ENCODE data around the gene TEFM. TPM values are rescaled to one million over a fixed set of nuclear protein-coding genes. Genes with fewer than 3 reads are reported as not detected.

The TEFM gene
- total and polyA plus RNA-seq, 2 of the 8 experiments (the other 6 are each of a cell fraction or from before 2014, with no cell fraction given): 6.1 to 10.9 TPM

- TF ChIP-seq JUND (IDR thresholded peaks at IDR 0.05; ENCODE audit: low read length): no peak
- TF ChIP-seq SIN3A (conservative IDR thresholded peaks at IDR 0.05 in 1 of 2, IDR thresholded peaks at IDR 0.05 in 1 of 2; ENCODE audit: low read depth in 1 of 2, low read length in 2 of 2): no peak
- TF ChIP-seq CEBPB (IDR thresholded peaks at IDR 0.05; ENCODE audit: low read depth, low read length): no peak
- TF ChIP-seq BCL11A (IDR thresholded peaks at IDR 0.05; ENCODE audit: low read depth in 2 of 2, low read length in 2 of 2): no peak
- TF ChIP-seq SRF (IDR thresholded peaks at IDR 0.05; ENCODE audit: low read depth, low read length): no peak
These were observed 33.1 kb upstream of the TEFM start (continued) for GRCh38 chr17:30939051-30939689.
